Omental fat pad (tissue), 4 donors: ENCODE data around the gene ZNF444. TPM values are rescaled to one million over a fixed set of nuclear protein-coding genes. Genes with fewer than 3 reads are reported as not detected.
"Not testable (repeated sequence)": the region's sequence is repeated elsewhere in the genome, so short reads cannot be mapped to it uniquely, and the experiment has no call there.

Experiments used
- ATAC-seq: fragments of 150-250 bp; one replicate; pipeline ENCODE4 v1.9.1; 2016; ENCODE audit warnings: mild to moderate bottlenecking, moderate library complexity; ENCODE audit not compliant: low FRiP score
- DNase-seq: peaks from one replicate; pipeline ENCODE4 v3.0.0-alpha.2; 2019; ENCODE audit warnings: low spot score
- CTCF ChIP-seq, 3 donors: fragments of 450-650 bp; IDR thresholded peaks; one replicate each; pipeline ENCODE4 v1.5.1; 2016 to 2017; ENCODE audit warnings: antibody characterized with exemption in 3 of 3, mild to moderate bottlenecking in 3 of 3, moderate library complexity in 2 of 3
- total RNA-seq, 4 donors: library from RNA; depleted of rRNA; stranded (reverse); fragments of >200 nt; gene quantifications; one replicate each; pipeline ENCODE4 v1.1.0, GENCODE V29; 2016

ZNF444 gene
- total RNA-seq, 4 donors from 2014 or later, result 10.4 to 14.2 (median 13.1) TPM

DNA sequence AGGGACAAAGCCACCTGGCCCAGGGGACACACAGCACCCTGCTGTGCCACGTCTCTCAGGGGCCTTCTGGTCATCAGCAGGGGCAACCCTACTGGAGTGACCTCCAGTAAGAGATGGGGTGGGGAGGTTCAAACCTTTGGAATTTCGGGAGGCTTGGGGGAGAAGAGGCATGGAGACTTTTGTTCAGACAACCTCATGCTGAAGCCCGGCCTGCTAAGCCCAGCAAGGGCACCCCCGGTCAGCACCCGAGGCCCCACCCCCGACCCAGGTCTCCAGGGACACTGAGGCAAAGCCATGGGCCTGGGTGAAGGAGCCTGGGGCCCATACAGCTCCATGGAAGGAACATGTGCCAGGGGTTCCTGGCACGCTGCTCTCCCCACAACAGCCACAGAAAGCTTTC is 43.3 kb upstream of the ZNF444 start:
- DNase-seq, result no peak
- no peak for ATAC-seq
- TF ChIP-seq CTCF (IDR thresholded peaks at IDR 0.05), result no peak

DNA sequence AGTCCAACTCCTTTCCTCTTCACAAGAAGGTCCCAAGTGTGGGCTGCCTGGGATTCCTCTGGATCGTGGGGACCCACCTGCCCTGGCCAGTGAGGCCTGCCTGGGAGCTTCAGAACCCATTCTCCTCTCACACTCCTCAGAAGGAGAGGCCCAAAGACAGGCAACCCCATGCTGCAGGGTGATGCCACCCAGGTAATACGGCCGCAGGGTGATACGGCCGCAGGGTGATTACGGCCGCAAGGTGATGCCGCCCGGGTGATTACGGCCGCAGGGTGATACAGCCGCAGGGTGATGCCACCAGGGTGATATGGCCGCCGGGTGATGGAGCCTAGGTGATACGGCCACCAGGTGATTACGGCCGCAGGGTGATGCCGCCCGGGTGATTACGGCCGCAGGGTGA is 42.9 kb upstream of the ZNF444 start:
- not testable (repeated sequence) for DNase-seq, ATAC-seq

GRCh38 chr19:56098731-56099568 is 42.1 kb upstream of the ZNF444 start:
- no peak for ATAC-seq
- TF ChIP-seq CTCF (IDR thresholded peaks at IDR 0.05), result no peak
- no peak for DNase-seq

GRCh38 chr19:56099638-56100539 is 41.2 kb upstream of the ZNF444 start:
- no peak for TF ChIP-seq CTCF (IDR thresholded peaks at IDR 0.05)
- DNase-seq (no peak), ATAC-seq (no peak)

GRCh38 chr19:56101095-56101494 is 40.0 kb upstream of the ZNF444 start:
- DNase-seq (no peak), ATAC-seq (no peak)
- no peak for TF ChIP-seq CTCF (IDR thresholded peaks at IDR 0.05)

DNA sequence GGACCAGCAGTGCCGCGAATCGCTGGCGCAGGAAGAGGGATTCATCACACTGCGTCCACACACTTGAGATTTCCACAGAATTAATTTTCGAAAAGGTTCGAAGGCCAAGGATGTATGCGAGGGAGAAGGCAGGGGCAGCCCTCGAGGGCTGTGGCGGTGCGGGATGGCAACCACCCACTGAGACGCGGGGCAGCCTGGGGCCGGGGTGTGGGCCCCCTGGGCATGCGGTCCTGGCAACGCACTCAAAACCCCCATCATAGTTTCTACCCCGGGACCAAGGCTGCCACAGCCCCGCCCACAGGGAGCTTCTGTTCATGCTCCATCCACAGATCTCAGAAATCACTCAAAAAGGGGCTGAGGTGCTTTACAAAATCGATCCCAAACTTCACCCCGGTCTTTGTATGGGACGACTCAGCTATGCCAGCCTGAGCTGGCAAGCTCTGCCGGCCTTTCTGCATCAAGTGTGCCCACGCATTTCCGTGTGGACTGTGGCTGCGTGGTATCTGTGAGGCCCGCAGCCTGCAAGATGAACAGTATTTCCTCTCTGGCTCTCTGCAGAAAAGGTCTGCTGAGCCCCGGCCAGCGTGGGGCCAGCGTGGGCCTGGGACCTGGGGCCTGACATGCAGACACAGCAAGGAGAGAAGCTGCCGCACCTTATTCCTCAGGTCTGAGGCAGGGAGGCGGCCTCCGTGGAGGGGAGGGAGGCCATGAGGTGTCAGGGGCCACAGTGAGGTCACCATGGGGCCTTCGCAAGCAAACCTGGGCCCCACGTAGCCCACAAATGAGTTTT is 39.1 kb upstream of the ZNF444 start:
- ATAC-seq, result no peak
- no peak for TF ChIP-seq CTCF (IDR thresholded peaks at IDR 0.05)
- no peak for DNase-seq
